GM21447 (cell line): ENCODE results near the gene NCAN.

ENCODE experiments used
- ATAC-seq: cut with Tn5 transposase; IDR thresholded peaks from one replicate; pipeline ENCODE4 v1.9.1; 2021; ENCODE audit not compliant: unreplicated experiment

The NCAN gene

GRCh38 chr19:19258589-19259338 is 47.0 kb downstream of the NCAN start:
- no peak for ATAC-seq

DNA sequence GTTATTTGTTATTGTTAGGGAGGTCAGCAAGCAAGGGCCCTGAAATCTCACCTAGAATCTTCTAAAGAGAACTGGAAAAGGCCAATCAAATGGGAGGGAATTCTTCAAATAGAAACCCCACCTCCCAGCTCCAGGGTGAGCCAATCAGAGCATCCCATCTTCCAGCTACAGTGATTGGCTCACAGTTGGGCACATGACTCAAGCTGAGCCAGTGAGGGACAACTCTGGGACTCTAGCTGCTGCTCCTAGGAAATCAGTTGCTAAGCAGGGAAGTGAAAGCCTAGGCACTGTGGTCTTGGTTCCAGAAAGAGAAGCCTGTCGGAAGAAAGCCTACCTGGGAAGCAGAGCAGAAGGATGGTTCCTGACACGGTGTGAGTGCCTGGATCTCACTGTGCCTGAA is 48.0 kb downstream of the NCAN start:
- no peak for ATAC-seq

- no peak for ATAC-seq
These were observed 48.9 kb downstream of the NCAN start for GRCh38 chr19:19260417-19261214.

DNA sequence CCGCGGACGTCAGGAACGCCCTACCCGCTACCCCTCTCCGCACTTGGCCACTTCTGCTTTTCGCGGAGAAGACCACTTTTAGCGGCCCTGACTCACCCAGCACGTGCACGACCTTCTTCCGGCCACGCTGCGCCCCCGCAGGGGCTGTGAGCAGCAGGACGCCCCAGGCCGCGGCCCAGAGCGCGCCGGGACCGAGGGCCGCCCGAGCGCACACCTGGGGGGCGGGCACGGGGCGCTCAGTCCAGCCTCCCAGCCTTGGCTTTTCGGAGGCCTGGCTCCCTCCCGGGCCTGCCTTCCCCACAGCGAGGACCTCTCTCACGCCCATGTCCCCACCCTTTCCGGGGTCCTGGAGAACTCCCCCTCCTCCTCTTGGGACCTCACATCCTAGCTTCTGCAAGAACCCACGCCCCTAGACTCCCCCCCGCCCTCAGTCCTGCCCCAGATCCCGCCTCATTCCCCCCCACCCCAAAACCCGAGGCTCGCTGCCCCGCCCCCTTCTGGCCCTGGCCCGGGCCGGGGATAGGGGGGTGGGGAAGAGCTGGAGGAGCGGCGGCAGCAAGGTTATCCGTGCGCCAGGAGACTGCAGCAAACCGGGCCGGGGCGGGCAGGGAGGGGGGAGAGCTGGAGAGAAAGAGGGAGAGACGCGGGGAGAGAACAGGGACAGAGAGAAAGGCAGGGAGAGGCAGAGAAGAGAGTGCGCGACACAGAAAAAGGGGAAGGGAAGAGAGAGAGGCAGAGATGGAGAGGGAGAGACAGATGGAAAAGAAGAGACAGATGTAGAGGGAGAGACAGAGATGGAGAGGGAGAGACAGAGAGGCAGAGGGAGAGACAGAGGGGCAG is 49.8 kb downstream of the NCAN start:
- no peak for ATAC-seq

DNA sequence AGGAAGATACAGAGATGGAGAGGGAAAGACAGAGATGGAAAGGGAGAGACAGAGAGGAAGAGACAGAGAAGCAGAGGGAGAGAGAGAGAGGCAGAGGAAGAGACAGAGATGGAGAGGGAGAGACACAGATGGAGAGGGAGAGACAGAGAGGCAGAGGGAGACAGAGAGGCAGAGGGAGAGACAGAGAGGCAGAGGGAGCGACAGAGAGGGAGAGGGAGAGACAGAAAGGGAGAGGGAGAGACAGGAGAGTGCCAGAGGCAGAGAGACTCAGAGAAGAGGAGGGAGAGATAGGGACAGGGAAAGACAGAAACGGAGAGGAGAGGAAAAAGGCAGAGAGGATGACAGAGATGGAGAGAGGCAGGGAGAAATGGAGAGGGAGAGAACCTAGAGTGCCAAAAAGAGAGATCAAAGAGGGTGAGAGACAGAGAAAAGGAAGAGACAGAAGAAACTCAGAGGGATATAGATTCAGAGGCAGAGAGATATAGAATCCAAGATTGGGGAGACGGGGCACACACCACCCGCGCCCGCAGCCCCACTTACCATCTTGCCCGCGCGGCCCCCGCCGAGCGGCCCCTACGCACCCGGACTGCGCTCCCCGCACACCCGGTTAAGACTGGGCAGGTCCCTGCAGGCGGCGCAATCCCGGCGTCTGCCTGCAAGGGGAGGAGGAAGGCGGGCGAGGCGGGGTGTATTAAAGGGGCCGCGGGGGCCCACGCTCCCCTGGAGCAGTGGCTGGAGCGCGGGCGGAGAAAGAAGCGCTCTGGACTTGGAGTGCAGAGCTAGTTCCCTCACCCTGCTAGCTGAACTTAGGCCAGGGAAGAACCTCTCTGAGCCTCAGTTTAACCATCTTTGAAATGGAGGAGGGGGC is 50.7 kb downstream of the NCAN start:
- ATAC-seq = no peak

GRCh38 chr19:19263886-19264487 is 52.2 kb downstream of the NCAN start:
- ATAC-seq = no peak

DNA sequence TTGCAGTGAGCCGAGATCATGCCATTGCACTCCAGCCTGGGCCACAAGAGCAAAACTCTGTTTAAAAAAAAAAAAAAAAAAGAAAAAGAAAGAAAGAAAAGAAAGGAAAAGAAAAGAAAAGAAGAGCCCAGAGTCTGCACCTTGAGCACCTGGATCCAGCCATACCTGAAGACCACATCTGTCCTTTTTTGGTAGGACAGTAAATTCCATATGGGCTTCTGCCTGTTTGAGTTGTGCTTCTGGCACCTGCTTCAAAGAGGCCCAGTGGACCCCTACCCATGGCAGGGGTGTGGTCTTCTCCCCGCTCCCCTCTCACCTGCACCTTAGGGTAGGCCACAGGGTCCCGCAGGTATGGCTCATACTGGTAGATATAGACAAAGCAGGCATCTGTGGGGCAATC is 55.5 kb downstream of the NCAN start:
- ATAC-seq = no peak

GRCh38 chr19:19268453-19269385 is 57.0 kb downstream of the NCAN start:
- no peak for ATAC-seq

DNA sequence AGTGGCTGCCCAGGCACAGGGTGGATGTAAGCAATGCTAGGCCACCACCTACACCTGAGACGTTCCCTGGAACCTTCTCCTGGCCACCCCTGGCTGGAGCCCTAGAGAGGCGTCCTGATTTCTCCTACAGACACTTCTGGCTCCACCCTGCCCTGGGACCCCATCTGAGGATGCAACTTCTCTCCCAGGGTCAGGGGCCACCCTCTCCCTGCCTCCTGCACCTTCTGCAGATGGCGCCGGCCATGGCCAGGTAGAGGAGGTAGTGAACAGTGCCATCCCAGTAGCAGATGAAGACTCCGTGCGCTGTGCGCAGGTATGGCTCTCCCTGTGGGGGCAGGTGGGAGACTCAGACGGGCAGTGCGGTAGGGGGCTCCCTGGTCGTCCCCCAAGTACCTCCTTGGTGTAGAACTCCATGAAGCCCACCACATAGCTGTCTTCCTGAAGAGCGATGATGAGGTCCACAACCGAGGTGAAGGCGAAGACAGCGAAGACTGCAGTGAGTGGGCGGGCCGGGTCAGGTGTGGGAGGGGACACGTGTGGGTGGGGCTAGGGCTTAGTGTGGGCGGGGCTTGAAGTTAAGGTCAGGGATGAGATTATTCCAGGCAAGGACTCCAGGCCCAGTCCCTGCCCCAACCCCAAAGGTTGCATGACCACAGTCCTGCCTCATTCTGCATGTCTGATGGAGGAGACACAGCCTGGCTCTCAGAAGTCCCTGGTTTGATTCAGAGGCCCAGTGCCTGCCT is 58.4 kb downstream of the NCAN start:
- no peak for ATAC-seq

DNA sequence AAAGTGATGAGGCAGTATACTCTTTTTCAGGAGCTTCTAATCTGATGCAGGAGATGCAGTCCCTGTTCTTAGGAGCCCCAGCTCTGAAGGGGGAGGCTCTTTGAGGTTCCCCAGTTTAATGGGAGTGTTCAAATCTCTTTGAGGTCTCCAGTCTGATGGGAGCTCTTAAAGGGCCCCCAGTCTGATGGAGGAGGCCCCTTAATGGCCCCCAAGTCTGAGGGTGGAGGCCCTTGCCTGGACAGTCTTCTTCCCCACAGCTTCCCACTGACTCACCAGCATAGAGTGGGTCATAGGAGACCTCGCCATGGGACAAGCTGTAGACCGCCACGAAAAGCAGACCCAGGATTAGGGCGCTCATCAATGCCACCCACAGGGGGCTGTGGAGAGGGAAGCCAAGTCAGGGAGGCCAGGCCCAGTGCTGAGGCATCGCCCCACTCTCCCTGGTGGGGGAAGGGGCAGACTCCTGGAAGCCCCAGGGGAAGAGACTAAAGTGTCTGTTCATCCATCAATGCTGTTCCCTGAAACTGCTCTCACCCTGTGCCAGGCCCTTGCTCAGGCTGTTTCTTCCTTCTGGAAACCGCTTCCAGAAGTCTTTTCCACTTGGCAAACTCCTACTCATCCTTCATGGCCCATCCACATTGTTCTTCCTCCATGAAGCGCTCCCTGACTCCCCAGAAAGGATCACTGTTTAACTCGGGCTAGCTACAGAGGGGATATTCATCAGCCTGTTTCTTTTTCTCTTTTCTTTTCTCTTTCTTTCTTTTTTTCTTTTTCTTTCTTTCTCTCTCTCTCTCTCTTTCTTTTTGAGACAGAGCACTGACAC is 59.2 kb downstream of the NCAN start:
- ATAC-seq = no peak

DNA sequence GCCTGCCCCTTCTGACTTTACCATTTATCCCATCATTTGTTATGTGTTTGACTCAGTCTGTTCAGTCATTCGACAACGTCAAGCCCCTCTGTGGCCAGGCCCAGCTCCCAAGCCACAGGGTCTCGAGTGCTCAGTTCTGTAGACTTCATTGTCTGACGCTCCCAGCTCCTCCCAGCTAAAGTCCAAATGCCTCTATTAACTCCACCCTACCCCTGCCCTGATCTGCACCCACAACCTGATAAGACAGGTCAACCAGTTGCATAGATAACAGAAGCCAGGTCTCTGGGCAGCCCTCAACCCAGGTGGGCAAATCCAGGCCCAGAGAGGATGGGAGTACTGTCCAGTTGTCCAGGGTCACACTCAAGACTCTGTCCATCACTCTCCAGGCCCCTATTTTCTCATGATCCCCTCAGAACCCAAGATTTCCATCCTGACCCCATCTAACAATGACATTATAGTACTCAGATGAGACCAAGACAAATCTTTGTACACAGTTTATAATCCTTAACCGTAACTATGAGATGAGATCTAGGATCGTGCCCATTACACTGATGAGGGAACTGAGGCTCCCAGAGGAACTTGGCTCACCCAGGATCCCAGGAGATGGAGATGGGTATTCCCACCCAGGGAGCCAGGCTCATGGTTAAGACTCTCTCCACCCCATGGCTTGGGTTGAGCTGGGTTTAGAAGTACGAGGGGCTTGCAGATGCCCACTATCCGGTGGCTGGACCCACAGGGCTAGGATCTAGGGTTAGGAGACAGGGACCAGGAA is 60.3 kb downstream of the NCAN start:
- ATAC-seq = no peak

DNA sequence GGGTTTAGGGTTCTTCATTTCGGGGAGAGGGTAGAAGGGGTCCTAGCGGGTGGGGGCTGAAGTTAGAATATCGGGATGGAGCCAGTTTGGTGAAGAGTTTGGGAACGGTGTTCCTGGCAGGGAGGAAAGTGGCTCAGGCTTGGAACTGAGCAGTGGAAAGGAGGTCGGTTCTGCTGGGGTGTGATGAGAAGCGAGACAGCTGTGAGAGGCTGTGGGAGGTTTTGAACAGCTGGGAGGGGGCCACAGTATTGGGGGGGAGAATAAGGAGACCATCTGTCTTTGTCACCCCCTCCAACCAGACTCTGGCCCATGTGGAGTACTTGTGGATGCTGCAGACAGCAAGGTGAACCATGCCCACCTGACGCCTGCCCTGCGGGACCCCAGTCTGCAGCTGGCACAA is 62.4 kb downstream of the NCAN start:
- ATAC-seq = no peak

DNA sequence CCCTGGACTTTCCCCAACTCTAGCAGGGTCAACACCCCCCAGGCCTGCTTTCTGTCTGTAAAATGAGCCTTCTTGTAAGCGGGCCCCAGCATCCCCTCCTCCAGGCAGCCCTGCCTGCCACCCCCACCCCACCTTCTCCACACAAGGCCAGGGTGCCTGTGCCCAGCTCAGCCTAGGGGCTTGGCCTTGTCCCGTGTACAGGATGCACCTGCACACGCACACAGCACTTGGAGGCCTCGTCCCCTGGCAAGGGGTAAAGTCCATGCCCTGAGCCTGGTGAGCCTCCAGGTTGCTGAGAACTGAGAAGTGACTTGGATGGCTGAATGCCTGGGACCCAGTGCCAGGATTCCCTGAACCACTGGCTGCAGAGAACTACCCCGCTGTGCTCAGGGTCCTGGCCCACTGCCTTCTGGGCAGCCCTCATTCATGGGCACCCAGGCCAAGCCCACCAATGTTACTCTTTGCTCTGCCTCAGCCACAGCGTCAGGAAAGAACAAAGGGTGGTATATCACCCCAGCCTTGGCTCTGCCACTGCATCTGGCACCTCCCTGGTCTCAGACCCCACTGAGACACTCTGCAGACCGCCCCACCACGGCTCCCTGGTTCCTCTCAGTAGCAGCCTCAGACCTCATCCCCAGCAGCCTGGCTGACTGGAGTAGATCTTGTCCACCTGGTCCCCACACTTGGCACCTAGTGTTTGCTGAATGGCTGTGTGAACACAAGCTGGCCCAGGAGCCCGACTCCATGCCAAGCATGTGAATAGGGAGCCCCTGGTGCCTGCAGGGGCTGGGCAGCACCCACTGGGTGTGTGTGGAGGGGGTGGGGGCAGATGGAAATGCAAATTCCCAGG is 63.2 kb downstream of the NCAN start:
- ATAC-seq = no peak

- ATAC-seq = no peak
These were observed 64.6 kb downstream of the NCAN start for GRCh38 chr19:19276386-19276785.

- no peak for ATAC-seq
These were observed 65.1 kb downstream of the NCAN start for GRCh38 chr19:19276851-19277250.

- no peak for ATAC-seq
These were observed 66.6 kb downstream of the NCAN start for GRCh38 chr19:19278315-19278714.
